A673 (cell line): ENCODE results near the gene NCAPH2. TPM values are rescaled to one million over a fixed set of nuclear protein-coding genes. Genes with fewer than 3 reads are reported as not detected.

Experiments
- BruUV-seq: library from RNA; stranded (reverse); fragments of 400-500 nt; replicated peaks from 2 replicates; lab custom pipeline; 2021; lab: Mats Ljungman, UMichigan
- CTCF ChIA-PET: fragments of 300-600 bp; sonication (Branson Sonifier 250); formaldehyde crosslinking; loops from one replicate; lab custom pipeline; 2022; ENCODE audit warnings: antibody characterized with exemption; lab: Charles Lee
- POLR2A ChIA-PET: fragments of 300-600 bp; sonication (Branson Sonifier 250); formaldehyde crosslinking; loops from one replicate; lab custom pipeline; 2022; ENCODE audit warnings: antibody characterized with exemption; ENCODE audit not compliant: low non-redundant PET; lab: Charles Lee
- DNase-seq: peaks from one replicate; pipeline ENCODE4 v3.0.0-alpha.2; 2015; ENCODE audit warnings: low spot score
- H3K27ac ChIP-seq: fragments of 200-600 bp; sonication (generic); 2 replicates; pipeline ENCODE4 v1.5.1; 2016; ENCODE audit warnings: mixed run types, low read depth, mild to moderate bottlenecking, mixed read lengths, antibody characterized with exemption, low read length; ENCODE audit not compliant: poor library complexity, severe bottlenecking
- H3K27me3 ChIP-seq: fragments of 200-600 bp; sonication (generic); replicated peaks from 2 replicates; pipeline ENCODE4 v1.6.1; 2017; ENCODE audit warnings: mixed run types, low read depth, mild to moderate bottlenecking, mixed read lengths, antibody characterized with exemption, low read length; ENCODE audit not compliant: insufficient read depth, poor library complexity
- H3K36me3 ChIP-seq: fragments of 200-600 bp; sonication (generic); 2 replicates; pipeline ENCODE4 v1.6.1; 2016; ENCODE audit warnings: mixed run types, mild to moderate bottlenecking, mixed read lengths, antibody characterized with exemption, low read length; ENCODE audit not compliant: insufficient read depth, poor library complexity, severe bottlenecking
- H3K4me1 ChIP-seq: fragments of 200-600 bp; sonication (generic); 2 replicates; pipeline ENCODE4 v1.6.1; 2017; ENCODE audit warnings: mixed run types, mild to moderate bottlenecking, mixed read lengths, antibody characterized with exemption, low read length; ENCODE audit not compliant: insufficient read depth, poor library complexity, severe bottlenecking
- H3K4me3 ChIP-seq: fragments of 200-600 bp; sonication (generic); 2 replicates; pipeline ENCODE4 v1.5.1; 2016; ENCODE audit warnings: low read depth, mixed run types, mild to moderate bottlenecking, mixed read lengths, low read length; ENCODE audit not compliant: poor library complexity, severe bottlenecking
- H3K9me3 ChIP-seq: fragments of 200-600 bp; sonication (generic); 2 replicates; pipeline ENCODE4 v1.6.1; 2016; ENCODE audit warnings: mixed run types, low read depth, mild to moderate bottlenecking, mixed read lengths, antibody characterized with exemption, low read length; ENCODE audit not compliant: poor library complexity, severe bottlenecking
- EZH2 ChIP-seq: fragments of 200-600 bp; sonication (generic); IDR thresholded peaks from 2 replicates; pipeline ENCODE4 v1.6.1; 2017; ENCODE audit warnings: borderline replicate concordance, low read depth, mild to moderate bottlenecking, mixed read lengths, antibody characterized with exemption, low read length; ENCODE audit not compliant: poor library complexity, severe bottlenecking
- intact Hi-C: fragments of 100-400 bp; cut with micrococcal nuclease; formaldehyde crosslinking; loops from one replicate; pipeline ENCODE4 v1.10.0; 2022; ENCODE audit not compliant: unreplicated experiment
- total RNA-seq: library from RNA; stranded (reverse); gene quantifications from 2 replicates; pipeline ENCODE4 v1.2.3, GENCODE V29; 2021
- TF ChIP-seq, protein P1 (sequence below): fragments of 300-800, 200-600 bp; sonication (generic); conservative IDR thresholded peaks from 2 replicates; pipeline ENCODE4 v1.5.1; 2017; ENCODE audit warnings: low read depth, mild to moderate bottlenecking, antibody characterized with exemption, low read length, moderate library complexity, mixed read lengths

NCAPH2 gene
- total RNA-seq, 1 experiment from 2014 or later = 135 TPM

DNA sequence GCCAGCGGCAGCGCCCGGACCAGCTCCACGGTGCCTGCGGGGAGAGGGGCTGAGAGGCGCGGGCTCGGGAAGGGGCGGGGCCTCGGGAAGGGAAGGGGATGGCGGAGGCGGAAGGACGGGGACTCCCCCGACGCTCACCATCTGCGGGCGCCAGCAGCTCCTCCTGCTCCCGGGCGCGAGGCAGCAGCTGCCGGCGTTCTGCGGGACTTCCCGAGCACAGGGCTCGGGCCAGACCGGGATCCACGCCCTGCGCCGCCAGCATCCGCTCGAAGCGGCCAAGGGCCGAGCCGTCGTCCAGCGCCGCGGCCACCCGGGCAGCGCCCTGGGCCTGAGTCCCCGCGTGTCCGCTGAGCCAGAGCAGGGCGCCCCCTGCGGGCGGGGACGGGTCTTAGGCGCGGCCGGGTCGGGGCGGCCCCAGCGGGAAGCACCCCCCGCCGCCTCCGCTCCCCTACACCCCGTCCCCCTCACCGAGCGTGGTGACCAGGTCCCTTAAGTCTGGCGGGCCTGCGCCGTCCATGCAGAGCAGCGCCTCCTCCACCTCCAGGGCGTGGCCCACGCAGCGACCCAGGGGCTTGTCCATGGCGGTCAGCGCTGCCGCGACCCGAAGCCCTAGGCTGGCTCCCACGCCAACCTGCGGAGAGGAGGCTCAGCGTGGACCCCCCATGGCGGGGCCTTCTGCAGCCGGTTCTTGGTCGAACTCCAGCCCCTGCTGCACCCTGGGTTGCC lies 18.2 kb downstream of the NCAPH2 start:
- ChIA-PET CTCF (interaction anchor here (0.6 to 2.2 kb wide), 9 partner anchors 9 to 274 kb away, joined by 3 to 19 read pairs (median 12); partner anchors contain the start of genes LMF2, NCAPH2 and SYCE3), POLR2A (interaction anchor here (0.7 to 1.0 kb wide), 3 partner anchors 17 to 282 kb away, joined by 4 to 8 read pairs (median 4); partner anchors contain the start of gene TUBGCP6)
- peaks cover 30% of the 10 kb centered on the region for H3K4me1 ChIP-seq
- H3K36me3 ChIP-seq = peaks cover 35% of the 10 kb centered on the region
- H3K27ac ChIP-seq = peak overlapping the region; percentile 90
- DNase-seq = peak; percentile 90
- intact Hi-C loops = no loop called here
- H3K27me3 ChIP-seq = peaks cover 17% of the 10 kb centered on the region
- no TSS peak for BruUV-seq
- TF ChIP-seq EZH2 = no peak
- TF ChIP-seq, protein P1, sequence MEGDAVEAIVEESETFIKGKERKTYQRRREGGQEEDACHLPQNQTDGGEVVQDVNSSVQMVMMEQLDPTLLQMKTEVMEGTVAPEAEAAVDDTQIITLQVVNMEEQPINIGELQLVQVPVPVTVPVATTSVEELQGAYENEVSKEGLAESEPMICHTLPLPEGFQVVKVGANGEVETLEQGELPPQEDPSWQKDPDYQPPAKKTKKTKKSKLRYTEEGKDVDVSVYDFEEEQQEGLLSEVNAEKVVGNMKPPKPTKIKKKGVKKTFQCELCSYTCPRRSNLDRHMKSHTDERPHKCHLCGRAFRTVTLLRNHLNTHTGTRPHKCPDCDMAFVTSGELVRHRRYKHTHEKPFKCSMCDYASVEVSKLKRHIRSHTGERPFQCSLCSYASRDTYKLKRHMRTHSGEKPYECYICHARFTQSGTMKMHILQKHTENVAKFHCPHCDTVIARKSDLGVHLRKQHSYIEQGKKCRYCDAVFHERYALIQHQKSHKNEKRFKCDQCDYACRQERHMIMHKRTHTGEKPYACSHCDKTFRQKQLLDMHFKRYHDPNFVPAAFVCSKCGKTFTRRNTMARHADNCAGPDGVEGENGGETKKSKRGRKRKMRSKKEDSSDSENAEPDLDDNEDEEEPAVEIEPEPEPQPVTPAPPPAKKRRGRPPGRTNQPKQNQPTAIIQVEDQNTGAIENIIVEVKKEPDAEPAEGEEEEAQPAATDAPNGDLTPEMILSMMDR = peak; percentile 62
- H3K4me3 ChIP-seq = peak overlapping the region; percentile 65
- H3K9me3 ChIP-seq = no peaks in the 10 kb centered on the region

GRCh38 chr22:50526834-50527801 lies 19.1 kb downstream of the NCAPH2 start:
- no peak for DNase-seq
- TF ChIP-seq EZH2 = no peak
- TF ChIP-seq, protein P1 = no peak
- ChIA-PET CTCF (no interaction called here), POLR2A (interaction anchor here (0.6 kb wide), 1 partner anchor 74 kb away, joined by 9 read pairs; no protein-coding TSS in a partner anchor)
- peaks cover 27% of the 10 kb centered on the region for H3K36me3 ChIP-seq
- peaks cover 23% of the 10 kb centered on the region for H3K27me3 ChIP-seq
- peak overlapping the region; percentile 65 for H3K4me3 ChIP-seq
- intact Hi-C loops = no loop called here
- TSS peak; percentile 21 for BruUV-seq
- H3K4me1 ChIP-seq = peaks cover 30% of the 10 kb centered on the region
- peak overlapping the region; percentile 90 for H3K27ac ChIP-seq
- no peaks in the 10 kb centered on the region for H3K9me3 ChIP-seq

GRCh38 chr22:50527921-50528681 lies 20.1 kb downstream of the NCAPH2 start:
- Histone ChIP-seq H3K4me1 (peaks cover 30% of the 10 kb centered on the region), H3K4me3 (no peak overlapping the region), H3K27ac (no peak overlapping the region), H3K9me3 (no peaks in the 10 kb centered on the region), H3K27me3 (peaks cover 23% of the 10 kb centered on the region), H3K36me3 (peaks cover 17% of the 10 kb centered on the region)
- no TSS peak for BruUV-seq
- intact Hi-C loops = no loop called here
- no peak for DNase-seq
- ChIA-PET POLR2A (no interaction called here), CTCF (no interaction called here)
- TF ChIP-seq, protein P1 = no peak
- TF ChIP-seq EZH2 = no peak
